HG03571 (cell line): ENCODE data around the gene PLEKHA6.

Source experiments
- ATAC-seq: cut with Tn5 transposase; IDR thresholded peaks from one replicate; pipeline ENCODE4 v1.9.1; 2021; ENCODE audit not compliant: unreplicated experiment

The PLEKHA6 gene

GRCh38 chr1:204380293-204380831 lies 20.6 kb upstream of the PLEKHA6 start:
- ATAC-seq = no peak

DNA sequence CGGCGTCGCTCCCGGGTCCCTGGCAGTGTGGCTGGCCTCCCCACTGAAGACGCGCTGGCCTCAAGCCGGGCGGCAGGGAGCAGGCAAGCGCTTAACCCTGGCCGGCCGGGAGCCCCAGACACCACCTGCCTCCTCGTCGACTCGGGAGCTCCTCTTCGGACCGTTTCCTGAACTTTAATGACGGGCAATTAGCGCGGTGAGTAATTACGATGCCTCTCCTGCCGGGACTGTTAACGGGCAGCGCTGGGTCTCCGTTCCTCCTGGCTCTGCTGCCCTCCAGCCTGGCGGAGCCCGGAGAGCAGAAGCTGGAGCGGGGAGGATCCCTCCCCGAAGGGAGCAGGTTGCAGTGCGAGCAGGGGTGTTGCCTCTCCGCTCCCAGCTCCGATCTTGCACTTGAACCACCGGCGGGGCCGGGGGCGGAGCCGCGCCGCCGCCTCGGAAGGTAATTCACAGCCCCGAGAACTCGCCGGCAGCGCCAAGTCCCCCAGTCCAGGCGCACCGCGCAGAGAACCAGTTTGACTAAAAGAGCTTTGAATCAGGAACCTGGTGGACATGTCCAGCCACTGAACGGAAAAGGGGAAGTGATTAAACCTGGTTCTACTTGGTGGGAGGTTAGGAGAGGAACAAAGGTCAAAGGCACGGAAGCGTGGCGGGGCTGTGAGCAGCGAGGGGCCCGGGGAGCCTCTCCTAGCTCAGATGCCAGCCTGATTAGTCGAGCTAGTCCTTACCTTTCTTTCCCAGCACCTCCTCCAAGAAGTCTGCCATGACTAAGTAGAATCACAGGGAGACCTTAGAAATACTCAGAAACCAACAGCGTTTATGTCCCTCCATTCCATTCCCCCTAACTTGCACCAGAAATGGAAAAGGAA lies 18.3 kb upstream of the PLEKHA6 start:
- ATAC-seq = no peak

DNA sequence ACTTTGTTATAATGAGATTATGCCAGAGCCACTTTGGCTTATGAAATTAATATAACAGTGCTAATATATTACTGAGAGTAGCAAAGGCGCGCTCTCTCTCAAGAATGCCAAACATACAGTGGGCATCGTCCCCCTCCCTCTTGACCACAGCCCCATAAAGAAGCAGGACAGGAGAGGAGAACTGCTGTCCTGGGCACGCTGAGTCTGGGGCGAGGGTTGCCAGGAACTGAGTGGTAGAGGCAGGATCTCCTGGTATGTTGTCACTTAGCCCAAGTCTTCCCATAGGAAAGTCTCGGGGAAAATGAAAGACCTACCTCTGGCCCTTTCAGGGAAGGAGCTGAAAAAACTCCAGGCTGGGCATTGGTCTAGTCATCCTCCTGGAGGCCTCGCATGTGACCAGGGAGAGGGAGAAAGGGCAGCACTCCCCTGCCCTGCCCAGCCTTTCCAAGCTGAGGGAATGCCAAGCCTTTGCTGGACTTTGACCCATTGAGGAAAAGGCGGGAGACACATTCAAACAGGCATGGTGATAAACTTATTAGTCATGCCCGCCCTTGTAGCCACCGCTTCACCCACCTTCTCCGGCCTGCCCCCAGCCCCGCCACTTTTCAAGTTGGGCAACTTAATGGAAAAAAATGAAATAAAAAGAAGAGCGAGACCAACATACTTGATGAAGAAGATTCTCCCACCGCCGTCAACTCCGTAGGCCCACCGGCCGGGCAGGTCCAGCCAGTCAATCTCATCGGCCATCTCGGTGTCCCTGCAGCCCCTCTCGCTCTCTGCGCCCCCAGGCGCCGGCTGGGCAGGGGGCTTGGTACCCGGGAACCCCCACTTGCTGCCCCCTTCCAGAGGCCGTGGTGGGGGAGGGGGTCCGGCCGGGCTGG lies 17.4 kb upstream of the PLEKHA6 start:
- ATAC-seq = no peak

DNA sequence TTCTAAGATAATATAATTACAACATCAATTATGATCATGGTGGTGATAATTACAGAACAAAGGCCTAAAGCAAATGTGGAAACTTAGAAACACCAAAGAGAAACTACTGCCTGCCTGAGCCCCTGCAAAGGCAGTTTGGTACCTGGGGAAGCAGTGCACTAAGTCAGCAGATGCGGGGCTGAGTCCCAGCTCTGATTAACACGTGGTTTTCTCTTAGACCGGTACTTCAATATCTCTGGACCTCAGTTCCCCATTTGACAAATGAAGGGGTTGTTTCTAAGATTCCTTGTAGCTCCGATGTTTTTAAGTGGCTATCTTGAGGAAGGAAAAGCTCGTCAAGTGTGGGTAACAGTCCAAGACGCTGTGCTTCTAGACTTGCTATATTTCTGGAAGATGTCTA lies 16.7 kb upstream of the PLEKHA6 start:
- ATAC-seq = no peak

DNA sequence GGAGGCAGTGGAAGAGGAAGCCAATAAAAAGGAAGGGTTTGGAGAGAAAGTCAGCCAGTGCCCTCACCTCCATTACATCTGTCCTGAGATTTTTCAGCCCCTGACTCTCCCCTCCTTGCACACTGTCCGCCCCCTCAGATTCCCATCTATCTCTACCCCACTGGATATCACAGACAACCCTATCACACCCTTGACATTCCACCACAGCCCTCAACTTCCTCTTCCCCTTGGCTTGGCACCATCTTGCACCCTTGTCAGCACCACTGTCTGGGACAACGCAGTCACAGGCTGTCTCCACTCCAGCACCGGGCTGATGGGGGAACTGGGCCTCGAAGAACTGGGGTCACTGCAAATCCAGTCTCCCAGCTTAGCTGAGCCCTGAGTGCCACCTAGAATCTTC lies 14.2 kb upstream of the PLEKHA6 start:
- no peak for ATAC-seq

GRCh38 chr1:204370176-204370575 lies 10.4 kb upstream of the PLEKHA6 start:
- ATAC-seq = no peak

DNA sequence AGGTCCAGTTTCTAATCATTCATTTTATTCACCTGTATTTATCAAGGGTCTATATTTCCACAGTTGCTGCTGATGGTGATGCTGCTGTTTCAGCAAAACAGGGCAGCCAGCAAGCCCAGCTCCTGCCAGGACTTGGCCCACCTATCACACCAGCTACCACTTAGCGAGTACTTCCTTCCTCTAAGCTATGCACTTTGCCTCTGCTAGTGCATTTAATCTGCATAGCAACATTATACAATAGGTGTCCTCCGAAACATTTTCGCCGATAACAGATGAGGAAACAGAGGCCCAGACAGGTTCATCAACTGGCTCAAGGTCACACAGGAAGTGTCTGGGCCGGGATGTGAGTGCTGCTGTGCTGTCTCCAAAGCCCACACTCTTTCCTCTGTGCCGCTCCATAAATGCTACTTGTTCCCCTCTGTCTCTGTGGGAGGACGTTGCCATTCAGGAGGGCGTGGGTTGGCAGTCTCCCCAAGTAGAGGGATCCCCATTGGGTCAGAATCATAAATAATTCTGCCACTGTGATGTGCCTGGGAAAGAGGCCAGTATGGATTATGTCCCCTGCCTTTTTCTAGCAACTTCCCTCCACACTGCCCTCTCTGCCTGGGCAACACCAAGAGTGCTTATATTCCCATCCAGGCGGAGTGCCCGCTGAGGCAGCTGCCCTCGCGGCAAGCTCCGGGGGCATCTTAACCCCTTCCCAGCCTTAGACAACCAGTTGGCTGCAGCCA lies 9.4 kb upstream of the PLEKHA6 start:
- no peak for ATAC-seq

DNA sequence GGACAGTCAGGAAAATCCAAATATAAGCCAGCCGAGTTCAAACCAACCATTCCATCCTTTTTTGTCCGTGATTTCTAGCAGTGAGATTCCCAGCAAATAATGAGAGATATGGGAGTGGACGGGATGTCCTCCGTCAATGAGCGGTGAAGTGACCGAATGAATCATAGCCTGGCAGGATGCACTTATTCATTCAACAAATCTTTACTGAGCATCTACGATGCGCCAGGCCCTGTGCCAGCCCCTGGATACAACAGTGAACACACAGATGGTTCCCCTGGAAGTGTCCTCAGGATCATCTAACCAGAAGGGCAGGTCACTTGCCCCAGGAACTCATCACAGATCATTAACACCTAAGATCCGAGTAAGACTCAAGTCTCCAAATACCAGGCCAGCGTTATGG lies 8.2 kb upstream of the PLEKHA6 start:
- no peak for ATAC-seq

DNA sequence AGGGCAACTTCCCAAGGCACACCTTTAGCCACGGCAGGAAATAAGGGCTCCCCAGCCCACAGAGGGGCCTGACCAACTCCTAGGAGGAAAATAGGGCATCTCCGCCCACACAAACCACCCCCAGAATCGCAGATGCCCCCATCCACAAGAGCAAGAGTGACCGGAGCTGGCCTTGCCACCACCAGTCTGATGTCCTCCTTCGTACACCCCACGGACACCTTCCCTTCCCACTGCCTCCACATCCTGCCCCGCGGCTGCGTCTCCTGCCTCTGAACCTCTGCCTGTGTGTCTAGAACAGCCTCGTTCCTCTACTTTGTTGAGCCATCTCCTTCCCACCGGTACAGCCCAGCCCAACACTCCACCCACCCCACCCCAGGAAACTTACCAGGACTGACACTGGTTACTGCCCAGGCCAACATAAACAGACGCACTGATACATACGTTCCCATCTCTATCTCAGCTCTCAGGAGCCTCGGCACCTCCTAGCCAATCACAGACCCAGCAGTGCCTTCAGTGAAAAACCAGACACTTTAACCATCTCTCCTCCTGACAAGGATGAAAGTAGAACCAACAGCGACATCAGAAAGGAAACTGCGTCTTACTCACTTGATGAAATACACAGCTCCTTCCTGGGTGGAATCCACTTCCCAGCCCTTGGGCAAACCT lies 7.6 kb upstream of the PLEKHA6 start:
- no peak for ATAC-seq

- ATAC-seq = no peak
Observed at GRCh38 chr1:204366759-204367158, 7.0 kb upstream of the PLEKHA6 start.

GRCh38 chr1:204363335-204364114 lies 3.8 kb upstream of the PLEKHA6 start:
- ATAC-seq = no peak

DNA sequence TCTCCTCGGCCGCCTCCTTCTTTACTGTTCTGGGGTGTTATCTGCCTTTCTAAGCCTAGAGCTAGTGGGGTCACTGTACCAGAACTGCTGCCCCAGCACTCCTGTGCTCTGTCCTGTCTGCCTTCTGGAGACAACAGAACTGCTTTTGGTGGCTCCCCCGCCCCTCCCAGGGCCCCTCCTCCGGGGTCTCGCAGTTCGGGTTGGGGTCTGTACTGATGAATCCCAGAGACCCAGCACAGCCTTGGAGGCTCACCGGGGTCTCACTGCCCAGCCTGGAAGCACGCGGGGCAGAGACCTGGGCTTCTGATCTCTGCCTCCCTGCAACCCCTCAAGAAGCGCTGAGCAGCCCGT lies 3.2 kb upstream of the PLEKHA6 start:
- no peak for ATAC-seq

GRCh38 chr1:204361781-204362180 lies 2.1 kb upstream of the PLEKHA6 start:
- no peak for ATAC-seq

DNA sequence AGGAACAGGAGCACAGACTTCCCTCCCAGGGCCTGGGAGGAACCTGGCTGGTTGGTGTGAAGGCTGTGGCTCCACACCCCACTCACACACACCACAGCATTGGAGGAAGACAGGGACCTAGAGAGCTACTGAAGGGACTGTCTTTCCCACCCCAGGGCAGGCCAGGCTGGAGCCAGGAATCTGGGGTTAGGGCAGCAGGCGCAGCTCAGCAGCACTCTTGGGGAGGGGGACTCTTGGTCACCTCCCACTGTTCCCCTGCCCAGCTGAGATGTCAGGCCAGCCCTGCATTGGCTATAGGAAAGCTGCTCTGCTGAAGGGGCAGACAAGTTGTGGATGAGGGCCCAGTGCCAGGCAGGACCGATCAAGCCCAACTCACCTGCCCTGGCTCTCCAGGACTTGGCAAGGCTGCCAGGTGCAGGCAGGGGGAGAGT lies 1.6 kb upstream of the PLEKHA6 start:
- no peak for ATAC-seq

GRCh38 chr1:204360314-204360713 lies 585 bp upstream of the PLEKHA6 start:
- no peak for ATAC-seq

GRCh38 chr1:204359131-204359473 lies 627 bp downstream of the PLEKHA6 start:
- no peak for ATAC-seq

- no peak for ATAC-seq
Observed at GRCh38 chr1:204358605-204359004, 1.1 kb downstream of the PLEKHA6 start.

DNA sequence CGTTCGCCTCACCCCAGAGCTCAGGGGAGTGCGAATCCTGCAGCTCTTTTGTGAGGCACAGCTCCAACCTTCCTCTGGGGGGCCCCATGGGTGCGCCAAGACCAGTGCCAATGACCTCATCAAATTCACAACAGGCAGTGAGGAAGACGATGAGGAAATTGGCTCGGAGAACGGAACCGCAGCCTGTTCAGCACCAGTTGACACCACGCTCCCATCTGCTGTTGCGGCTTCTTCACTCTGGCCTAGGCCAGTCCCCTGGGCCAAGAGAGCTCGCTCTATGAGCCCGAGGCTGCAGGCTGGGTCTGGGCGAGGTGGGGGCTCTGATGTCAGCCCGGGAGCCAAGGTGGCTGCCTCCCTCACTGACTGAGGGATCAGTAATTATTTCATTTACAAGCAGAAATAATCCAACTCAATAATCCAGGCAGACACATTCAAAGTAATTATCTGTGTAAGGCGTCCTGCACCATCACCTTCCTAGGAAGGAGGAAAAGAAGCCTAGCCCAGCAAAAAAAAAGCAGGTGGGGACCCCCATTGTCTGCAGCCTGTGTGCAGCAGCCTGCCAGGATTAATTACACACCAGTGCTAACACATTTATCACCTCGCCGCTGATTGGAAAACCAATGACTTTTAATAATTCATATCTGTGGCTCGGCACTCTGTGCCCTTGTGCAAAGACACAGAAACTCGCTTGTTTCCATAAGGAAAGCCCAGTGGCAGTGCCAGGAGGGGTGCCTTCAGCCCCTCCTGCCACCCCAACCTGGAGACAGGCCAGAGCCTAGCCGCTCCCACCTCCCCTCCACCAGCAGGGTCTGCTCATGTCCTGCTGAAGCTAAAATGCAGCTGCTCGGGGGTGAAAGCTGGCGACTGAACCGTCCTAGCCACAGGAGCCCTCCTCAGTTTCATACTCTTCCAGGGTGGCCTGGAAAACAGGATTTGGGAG lies 1.9 kb downstream of the PLEKHA6 start:
- no peak for ATAC-seq

DNA sequence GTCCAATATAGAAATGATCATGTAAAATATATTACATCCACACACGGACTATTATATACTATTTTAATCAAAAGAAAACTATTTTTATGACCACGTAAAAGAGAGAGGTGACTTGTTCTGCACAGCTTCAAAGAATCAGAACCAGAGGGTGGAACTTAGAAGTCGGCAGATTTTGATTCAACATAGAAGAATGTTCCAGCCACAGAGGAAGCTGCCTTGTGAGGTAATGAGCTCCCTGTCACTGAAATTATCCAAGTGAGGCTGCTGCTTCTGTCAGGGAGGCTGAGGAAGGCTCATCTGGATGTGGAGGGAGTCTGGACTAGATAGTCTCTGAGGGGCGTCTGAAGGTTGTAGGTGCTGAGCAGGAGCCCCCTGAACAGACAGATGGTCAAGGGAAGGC lies 2.7 kb downstream of the PLEKHA6 start:
- no peak for ATAC-seq
